GM12874 (cell line): ENCODE results near the gene KRT76.

Experiments used
- CTCF ChIP-seq: IDR thresholded peaks from 2 replicates; pipeline ENCODE4 v1.5.1; 2011; ENCODE audit warnings: low read depth, mild to moderate bottlenecking, control low read depth, low read length, moderate library complexity; ENCODE audit not compliant: insufficient read depth

The KRT76 gene

GRCh38 chr12:52811191-52812072, 34.3 kb upstream of the KRT76 start:
- TF ChIP-seq CTCF: no peak

- no peak for TF ChIP-seq CTCF
Measured at GRCh38 chr12:52810554-52810953, 33.4 kb upstream of the KRT76 start.

GRCh38 chr12:52809166-52809565, 32.0 kb upstream of the KRT76 start:
- no peak for TF ChIP-seq CTCF

GRCh38 chr12:52808573-52809160, 31.5 kb upstream of the KRT76 start:
- no peak for TF ChIP-seq CTCF

GRCh38 chr12:52807544-52808470, 30.7 kb upstream of the KRT76 start:
- no peak for TF ChIP-seq CTCF

- no peak for TF ChIP-seq CTCF
Measured at GRCh38 chr12:52806821-52807543, 29.8 kb upstream of the KRT76 start.
